ENCODE results near the gene CEP131.

Gene CEP131

GRCh38 chr17:81263371-81264181 lies 40.8 kb upstream of the CEP131 start:
- in situ Hi-C loops (cut with MboI; ENCODE audit: low pct_unique_long_range_greater_than_20kb, low sequenced_read_pairs, unreplicated experiment): no loop called here
- no peak for TF ChIP-seq CTCF (IDR thresholded peaks at IDR 0.05; ENCODE audit: extremely low read depth, insufficient read depth, missing control alignments)
- DNase-seq (ENCODE audit: low spot score): no peak

- TF ChIP-seq CTCF (IDR thresholded peaks at IDR 0.05; ENCODE audit: extremely low read depth, insufficient read depth, missing control alignments): no peak
- in situ Hi-C loops (cut with MboI; ENCODE audit: low pct_unique_long_range_greater_than_20kb, low sequenced_read_pairs, unreplicated experiment): no loop called here
- no peak for DNase-seq (ENCODE audit: low spot score)
Observed at GRCh38 chr17:81261582-81262336, 39.0 kb upstream of the CEP131 start.

- no peak for TF ChIP-seq CTCF (IDR thresholded peaks at IDR 0.05; ENCODE audit: extremely low read depth, insufficient read depth, missing control alignments)
- in situ Hi-C loops (cut with MboI; ENCODE audit: low pct_unique_long_range_greater_than_20kb, low sequenced_read_pairs, unreplicated experiment): no loop called here
- DNase-seq (ENCODE audit: low spot score): no peak
Observed at GRCh38 chr17:81261096-81261495, 38.3 kb upstream of the CEP131 start.

- in situ Hi-C loops (cut with MboI; ENCODE audit: low pct_unique_long_range_greater_than_20kb, low sequenced_read_pairs, unreplicated experiment): no loop called here
- no peak for TF ChIP-seq CTCF (IDR thresholded peaks at IDR 0.05; ENCODE audit: extremely low read depth, insufficient read depth, missing control alignments)
- no peak for DNase-seq (ENCODE audit: low spot score)
Observed at GRCh38 chr17:81260641-81261040, 37.9 kb upstream of the CEP131 start.

GRCh38 chr17:81260171-81260570 lies 37.4 kb upstream of the CEP131 start:
- DNase-seq (ENCODE audit: low spot score): no peak
- no peak for TF ChIP-seq CTCF (IDR thresholded peaks at IDR 0.05; ENCODE audit: extremely low read depth, insufficient read depth, missing control alignments)
- in situ Hi-C loops (cut with MboI; ENCODE audit: low pct_unique_long_range_greater_than_20kb, low sequenced_read_pairs, unreplicated experiment): no loop called here

- DNase-seq (ENCODE audit: low spot score): no peak
- in situ Hi-C loops (cut with MboI; ENCODE audit: low pct_unique_long_range_greater_than_20kb, low sequenced_read_pairs, unreplicated experiment): no loop called here
- TF ChIP-seq CTCF (IDR thresholded peaks at IDR 0.05; ENCODE audit: extremely low read depth, insufficient read depth, missing control alignments): no peak
Observed at GRCh38 chr17:81259058-81259605, 36.4 kb upstream of the CEP131 start.

Data from GM13977 (cell line).